KOPT-K1 (cell line): ENCODE data around the gene NT5C.
A peak's percentile ranks its signal among the peaks of the same experiment; 100 is the strongest.

Experiments
- H3K27ac ChIP-seq: fragments of 200-600 bp; sonication (generic); 2 replicates; pipeline ENCODE4 v1.5.1; 2016; ENCODE audit warnings: antibody characterized with exemption, mild to moderate bottlenecking, low read depth, low read length; ENCODE audit not compliant: poor library complexity, severe bottlenecking
- H3K36me3 ChIP-seq: fragments of 200-600 bp; sonication (generic); 2 replicates; pipeline ENCODE4 v1.5.1; 2017; ENCODE audit warnings: antibody characterized with exemption, mild to moderate bottlenecking, low read length, moderate library complexity; ENCODE audit not compliant: insufficient read depth
- H3K9me3 ChIP-seq: fragments of 200-600 bp; sonication (generic); 2 replicates; pipeline ENCODE4 v1.5.1; 2017; ENCODE audit warnings: antibody characterized with exemption, low read length, mild to moderate bottlenecking; ENCODE audit not compliant: insufficient read depth, poor library complexity, severe bottlenecking

NT5C gene

DNA sequence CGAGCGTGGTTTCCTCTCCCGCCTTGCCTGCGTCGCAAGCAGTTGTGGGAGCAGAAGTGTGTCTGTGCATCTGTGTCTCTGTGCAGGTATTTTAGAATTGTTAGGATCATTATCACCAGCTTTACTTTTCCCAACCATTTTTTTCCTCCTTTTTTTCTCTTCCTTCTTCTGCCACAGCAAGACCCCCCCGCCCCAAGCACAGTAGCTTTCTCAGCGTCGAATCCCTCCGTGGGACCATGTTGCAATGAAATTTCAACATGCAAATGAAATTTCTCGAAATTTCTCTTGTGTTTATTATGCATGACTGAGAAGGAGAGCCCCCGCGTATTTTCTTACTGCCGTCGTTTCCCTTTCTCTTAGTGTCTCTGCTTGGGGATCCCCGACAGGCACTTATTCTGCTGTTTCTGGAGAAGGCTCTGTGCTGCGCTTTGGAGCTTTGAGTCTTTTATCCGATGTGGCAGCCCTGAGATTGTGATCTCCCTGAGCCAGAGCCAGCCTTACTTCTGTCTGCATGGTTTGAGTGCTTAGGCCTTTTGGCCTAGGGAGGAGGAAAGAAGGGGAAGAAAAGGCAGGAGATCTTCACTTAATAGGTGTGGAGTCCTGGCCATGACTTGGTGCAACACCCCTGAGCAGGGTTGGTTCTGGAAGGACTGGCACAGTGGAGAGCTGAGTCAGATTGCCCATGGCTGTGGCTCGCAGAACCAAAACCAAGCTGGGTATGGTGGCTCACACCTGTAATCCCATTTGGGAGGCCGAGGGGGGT, 16.8 kb downstream of the NT5C start:
- Histone ChIP-seq H3K9me3 (no peaks in the 10 kb centered on the region), H3K36me3 (peaks cover 33% of the 10 kb centered on the region; the same call in 1 of the 2 replicates), H3K27ac (peak overlapping the region; percentile 72)

GRCh38 chr17:75113798-75114551, 17.6 kb downstream of the NT5C start:
- H3K9me3 ChIP-seq = no peaks in the 10 kb centered on the region
- H3K36me3 ChIP-seq = peaks cover 30% of the 10 kb centered on the region; the same call in 1 of the 2 replicates
- H3K27ac ChIP-seq = peak overlapping the region; percentile 72

GRCh38 chr17:75111777-75112335, 19.7 kb downstream of the NT5C start:
- no peak overlapping the region for H3K27ac ChIP-seq
- H3K9me3 ChIP-seq = no peaks in the 10 kb centered on the region
- peaks cover 16% of the 10 kb centered on the region; the same call in 1 of the 2 replicates for H3K36me3 ChIP-seq

GRCh38 chr17:75110234-75110937, 21.2 kb downstream of the NT5C start:
- Histone ChIP-seq H3K9me3 (no peaks in the 10 kb centered on the region), H3K36me3 (peaks cover 2% of the 10 kb centered on the region; the same call in 1 of the 2 replicates), H3K27ac (peak overlapping the region; percentile 72)

DNA sequence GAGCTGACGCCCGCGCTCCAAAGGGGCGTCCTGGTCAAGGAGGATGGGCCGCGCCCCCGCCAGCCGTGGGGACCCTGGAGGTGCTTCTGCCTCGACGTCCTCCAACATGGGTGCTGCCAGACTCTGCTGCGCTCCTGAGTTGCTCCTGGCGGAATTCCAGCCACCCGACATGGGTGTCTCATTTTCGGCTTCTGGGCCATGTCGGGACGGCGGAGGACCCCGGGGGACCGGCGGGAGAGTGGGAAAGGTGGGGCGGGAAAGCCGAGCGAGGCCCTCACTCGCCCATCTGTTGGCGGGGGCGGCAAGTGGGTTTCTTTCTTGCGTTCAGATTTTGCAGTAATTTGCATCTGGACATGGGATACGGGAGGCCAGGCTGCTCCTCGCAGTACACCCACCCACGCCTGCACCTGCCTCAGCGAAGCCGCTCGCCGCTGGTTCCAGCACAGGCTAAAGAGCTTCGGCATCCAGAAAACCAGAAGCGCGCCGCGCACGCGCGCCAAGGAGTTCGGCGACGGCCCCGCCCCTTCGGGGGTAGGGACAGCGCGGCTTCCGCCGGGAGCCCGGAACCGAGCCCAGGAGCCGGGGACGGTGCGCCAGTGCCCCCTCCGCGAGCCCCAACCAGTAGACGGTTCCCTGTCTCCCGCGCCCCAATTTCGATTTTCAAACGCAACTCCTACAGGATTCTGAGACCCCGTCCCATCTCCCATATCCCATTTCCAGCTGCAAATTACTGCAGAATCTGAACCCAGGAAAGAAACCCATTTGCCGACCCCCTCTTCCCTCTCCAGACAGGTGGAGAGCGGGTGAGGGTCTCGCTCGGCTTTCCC, 21.9 kb downstream of the NT5C start, which contains the start of gene ARMC7:
Gene ARMC7 (plus strand): TSS at position 563 of the 827 bp plus-strand sequence. CDS start 320 bp downstream, outside the sequence.
- Histone ChIP-seq H3K27ac (peak within 1 kb of the TSS; percentile 72), H3K9me3 (no peaks in the 10 kb centered on the region), H3K36me3 (no peaks in the 10 kb centered on the region)

DNA sequence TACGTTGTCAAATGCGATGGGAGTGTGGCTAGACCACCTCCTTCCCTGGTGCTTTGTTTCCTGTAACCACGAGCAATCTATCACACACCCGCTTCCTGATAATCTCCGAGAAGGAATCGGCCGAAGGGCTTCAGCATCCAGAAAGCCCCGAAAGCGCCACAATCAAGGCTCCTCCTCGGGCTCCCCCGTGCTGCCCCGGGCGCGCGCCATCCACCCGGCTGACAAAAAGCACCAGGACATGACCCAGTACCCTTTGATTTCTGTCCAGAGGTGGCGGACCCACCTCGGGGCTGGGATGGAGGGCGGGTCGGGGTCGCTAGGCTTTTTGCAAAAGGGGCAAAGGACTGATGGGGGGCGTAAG, 22.5 kb downstream of the NT5C start:
- Histone ChIP-seq H3K27ac (peak overlapping the region; percentile 72), H3K36me3 (no peaks in the 10 kb centered on the region), H3K9me3 (no peaks in the 10 kb centered on the region)

DNA sequence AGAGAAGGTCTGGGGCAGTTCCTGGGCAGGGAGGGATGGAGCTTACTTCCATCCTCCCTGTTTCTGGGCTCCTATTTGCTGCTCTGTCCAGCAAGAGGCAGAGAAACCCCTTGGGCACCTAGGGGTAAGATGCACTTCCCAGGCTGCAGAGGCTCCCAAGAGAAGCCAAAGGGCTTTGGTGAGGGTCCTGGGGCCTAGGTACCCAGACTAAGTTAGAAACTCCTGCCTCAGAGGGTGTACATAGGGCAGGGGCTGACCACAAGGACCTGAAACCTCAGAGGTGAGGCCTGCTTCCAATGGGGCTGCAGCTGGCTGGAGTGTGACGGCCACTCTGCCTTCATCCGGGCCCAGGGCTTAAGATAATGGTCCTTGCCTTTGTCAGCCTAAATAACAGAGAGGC, 23.3 kb downstream of the NT5C start:
- Histone ChIP-seq H3K27ac (no peak overlapping the region), H3K36me3 (no peaks in the 10 kb centered on the region), H3K9me3 (no peaks in the 10 kb centered on the region)

- H3K9me3 ChIP-seq = no peaks in the 10 kb centered on the region
- no peak overlapping the region for H3K27ac ChIP-seq
- H3K36me3 ChIP-seq = no peaks in the 10 kb centered on the region
These were observed 26.1 kb downstream of the NT5C start for GRCh38 chr17:75105126-75106080.

GRCh38 chr17:75103601-75104554, 27.7 kb downstream of the NT5C start:
- Histone ChIP-seq H3K9me3 (no peaks in the 10 kb centered on the region), H3K36me3 (no peaks in the 10 kb centered on the region), H3K27ac (no peak overlapping the region)

DNA sequence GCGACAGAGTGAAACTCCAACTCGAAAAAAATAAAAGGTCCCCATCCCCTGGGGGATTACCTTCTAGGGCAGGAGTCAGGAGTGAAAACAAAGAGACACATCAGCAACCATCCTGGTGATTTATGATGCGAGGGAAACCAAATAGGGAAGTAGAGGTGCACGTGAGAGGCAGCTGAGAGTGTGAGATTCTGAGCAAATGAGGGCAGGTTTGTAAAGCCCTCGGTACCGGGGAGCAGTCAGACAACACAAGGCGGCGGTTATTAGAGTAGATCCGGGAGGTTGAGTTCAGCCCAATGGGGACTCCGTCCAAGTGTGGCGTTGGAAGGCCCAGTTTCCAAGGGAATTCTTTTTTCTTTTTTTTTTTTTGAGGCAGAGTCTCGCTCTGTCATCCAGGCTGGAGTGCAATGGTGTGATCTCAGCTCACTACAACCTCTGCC, 29.1 kb downstream of the NT5C start:
- Histone ChIP-seq H3K9me3 (no peaks in the 10 kb centered on the region), H3K36me3 (no peaks in the 10 kb centered on the region), H3K27ac (no peak overlapping the region)

- no peaks in the 10 kb centered on the region for H3K36me3 ChIP-seq
- no peaks in the 10 kb centered on the region for H3K9me3 ChIP-seq
- no peak overlapping the region for H3K27ac ChIP-seq
These were observed 31.5 kb downstream of the NT5C start for GRCh38 chr17:75099881-75100595.

DNA sequence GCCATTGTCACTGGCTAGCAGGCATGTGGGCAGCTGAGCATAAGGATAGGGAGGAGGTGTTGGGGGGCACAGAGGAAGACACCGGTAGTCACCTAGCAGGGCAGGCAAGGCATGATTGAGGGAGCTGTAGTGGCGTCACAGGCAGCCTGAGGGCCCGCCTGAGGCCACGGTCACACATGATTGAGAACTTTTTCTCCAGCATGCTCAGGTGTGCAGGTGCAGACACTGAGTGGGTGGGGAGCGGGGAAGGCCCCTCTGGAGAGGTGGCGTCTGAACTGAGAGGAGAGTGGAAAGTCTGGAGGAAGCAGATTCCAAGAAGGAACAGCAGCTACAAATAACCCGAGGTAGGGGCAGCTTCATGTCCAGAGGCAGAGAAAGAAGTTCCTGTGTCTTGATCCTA, 32.7 kb downstream of the NT5C start:
- Histone ChIP-seq H3K9me3 (no peaks in the 10 kb centered on the region), H3K36me3 (no peaks in the 10 kb centered on the region), H3K27ac (no peak overlapping the region)
